ENCODE results near the gene KLF11.
"Not testable (repeated sequence)": the region's sequence is repeated elsewhere in the genome, so short reads cannot be mapped to it uniquely, and the experiment has no call there.

The KLF11 gene

GRCh38 chr2:10009811-10010781, 33.3 kb upstream of the KLF11 start:
- no peak for DNase-seq

GRCh38 chr2:10010861-10011605, 32.3 kb upstream of the KLF11 start:
- DNase-seq, result not testable (repeated sequence)

DNA sequence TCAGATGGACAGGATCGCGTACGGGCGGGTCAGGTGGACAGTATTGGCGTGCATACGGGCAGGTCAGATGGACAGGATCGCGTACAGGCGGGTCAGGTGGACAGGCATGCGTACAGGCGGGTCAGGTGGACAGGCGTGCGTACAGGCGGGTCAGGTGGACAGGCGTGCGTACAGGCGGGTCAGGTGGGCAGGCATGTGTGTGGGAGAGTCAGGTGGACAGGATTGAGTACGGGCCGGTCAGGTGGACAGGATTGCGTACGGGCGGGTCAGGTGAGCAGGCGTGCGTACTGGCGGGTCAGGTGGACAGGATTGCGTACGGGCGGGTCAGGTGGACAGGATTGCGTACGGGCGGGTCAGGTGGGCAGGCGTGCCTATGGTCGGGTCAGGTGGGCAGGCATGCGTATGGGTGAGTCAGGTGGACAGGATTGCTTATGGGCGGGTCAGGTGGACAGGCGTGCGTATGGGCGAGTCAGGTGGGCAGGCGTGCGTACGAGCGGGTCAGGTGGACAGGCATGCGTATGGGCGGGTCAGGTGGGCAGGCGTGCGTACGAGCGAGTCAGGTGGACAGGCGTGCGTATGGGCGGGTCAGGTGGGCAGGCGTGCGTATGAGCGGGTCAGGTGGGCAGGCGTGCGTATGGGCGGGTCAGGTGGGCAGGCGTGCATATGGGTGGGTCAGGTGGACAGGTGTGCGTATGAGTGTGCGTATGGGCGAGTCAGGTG, 31.6 kb upstream of the KLF11 start:
- DNase-seq, result not testable (repeated sequence)

GRCh38 chr2:10012366-10012962, 30.9 kb upstream of the KLF11 start:
- DNase-seq, result not testable (repeated sequence)

GRCh38 chr2:10012963-10013461, 30.3 kb upstream of the KLF11 start:
- DNase-seq, result no peak

DNA sequence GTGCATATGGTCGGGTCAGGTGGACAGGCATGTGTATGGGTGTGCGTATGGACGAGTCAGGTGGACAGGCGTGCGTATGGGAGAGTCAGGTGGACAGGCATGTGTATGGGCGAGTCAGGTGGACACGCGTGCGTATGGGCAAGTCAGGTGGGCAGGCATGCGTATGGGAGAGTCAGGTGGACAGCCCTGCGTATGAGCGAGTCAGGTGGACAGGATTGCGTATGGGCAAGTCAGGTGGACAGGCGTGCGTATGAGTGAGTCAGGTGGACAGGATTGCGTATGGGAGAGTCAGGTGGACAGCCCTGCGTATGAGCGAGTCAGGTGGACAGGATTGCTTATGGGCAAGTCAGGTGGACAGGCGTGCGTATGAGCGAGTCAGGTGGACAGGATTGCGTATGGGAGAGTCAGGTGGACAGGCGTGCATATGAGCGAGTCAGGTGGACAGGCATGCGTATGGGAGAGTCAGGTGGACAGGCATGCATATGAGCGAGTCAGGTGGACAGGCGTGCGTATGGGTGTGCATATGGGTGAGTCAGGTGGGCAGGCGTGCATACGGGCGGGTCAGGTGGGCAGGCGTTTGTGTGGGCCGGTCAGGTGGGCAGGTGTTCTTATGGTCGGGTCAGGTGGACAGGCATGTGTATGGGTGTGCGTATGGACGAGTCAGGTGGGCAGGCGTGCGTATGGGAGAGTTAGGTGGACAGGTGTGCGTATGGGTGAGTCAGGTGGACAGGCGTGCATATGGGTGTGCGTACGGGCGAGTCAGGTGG, 29.5 kb upstream of the KLF11 start:
- not testable (repeated sequence) for DNase-seq

DNA sequence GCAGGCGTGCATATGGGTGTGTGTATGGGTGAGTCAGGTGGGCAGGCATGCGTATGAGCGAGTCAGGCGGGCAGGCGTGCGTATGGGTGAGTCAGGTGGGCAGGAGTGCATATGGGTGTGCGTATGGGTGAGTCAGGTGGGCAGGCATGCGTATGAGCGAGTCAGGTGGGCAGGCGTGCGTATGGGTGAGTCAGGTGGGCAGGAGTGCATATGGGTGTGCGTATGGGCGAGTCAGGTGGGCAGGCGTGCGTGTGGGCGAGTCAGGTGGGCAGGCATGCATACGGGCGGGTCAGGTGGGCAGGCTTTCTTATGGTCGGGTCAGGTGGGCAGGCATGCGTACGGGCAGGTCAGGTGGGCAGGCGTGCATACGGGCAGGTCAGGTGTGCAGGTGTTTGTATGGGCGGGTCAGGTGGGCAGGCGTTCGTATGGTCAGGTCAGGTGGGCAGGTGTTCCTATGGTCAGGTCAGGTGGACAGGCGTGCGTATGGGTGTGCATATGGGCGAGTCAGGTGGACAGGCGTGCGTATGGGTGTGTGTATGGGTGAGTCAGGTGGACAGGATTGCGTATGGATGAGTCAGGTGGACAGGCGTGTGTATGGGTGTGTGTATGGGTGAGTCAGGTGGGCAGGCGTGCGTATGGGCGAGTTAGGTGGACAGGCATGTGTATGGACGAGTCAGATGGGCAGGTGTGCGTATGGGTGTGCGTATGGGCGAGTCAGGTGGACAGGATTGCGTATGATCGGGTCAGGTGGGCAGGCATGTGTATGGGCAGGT, 28.7 kb upstream of the KLF11 start:
- no peak for DNase-seq

- not testable (repeated sequence) for DNase-seq
Observed at GRCh38 chr2:10015376-10015989, 27.9 kb upstream of the KLF11 start.

DNA sequence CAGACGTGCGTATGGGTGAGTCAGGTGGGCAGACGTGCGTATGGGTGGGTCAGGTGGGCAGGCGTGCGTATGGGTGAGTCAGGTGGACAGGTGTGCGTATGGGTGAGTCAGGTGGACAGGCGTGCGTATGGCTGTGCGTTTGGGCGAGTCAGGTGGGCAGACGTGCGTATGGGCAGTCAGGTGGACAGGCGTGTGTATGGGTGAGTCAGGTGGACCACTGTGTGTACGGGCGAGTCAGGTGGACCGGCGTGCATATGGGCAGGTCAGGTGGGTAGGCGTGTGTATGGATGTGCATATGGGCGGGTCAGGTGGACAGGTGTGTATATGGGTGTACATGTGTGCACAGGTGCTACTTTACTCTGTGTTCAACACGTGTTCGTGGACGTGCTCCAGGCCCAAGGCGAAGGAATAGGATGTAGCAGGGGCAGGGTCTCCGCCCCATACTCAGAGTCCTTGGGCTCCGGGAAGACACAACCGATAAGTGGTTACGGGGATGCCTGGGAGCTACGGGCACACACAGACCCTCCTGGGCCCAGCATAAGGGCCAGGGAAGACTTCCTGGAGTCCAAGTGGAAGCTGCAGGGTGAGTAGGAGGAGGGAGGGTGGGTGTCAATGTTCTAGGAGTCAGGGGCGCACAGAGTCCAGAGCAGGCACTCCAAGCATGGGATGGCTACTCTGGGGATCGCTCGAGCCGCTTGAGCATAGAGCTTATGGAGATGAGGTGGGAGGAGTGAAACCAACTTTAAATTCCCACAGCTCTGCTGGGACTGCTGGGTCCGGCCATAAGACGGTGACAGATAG, 27.1 kb upstream of the KLF11 start:
- DNase-seq, result no peak

DNA sequence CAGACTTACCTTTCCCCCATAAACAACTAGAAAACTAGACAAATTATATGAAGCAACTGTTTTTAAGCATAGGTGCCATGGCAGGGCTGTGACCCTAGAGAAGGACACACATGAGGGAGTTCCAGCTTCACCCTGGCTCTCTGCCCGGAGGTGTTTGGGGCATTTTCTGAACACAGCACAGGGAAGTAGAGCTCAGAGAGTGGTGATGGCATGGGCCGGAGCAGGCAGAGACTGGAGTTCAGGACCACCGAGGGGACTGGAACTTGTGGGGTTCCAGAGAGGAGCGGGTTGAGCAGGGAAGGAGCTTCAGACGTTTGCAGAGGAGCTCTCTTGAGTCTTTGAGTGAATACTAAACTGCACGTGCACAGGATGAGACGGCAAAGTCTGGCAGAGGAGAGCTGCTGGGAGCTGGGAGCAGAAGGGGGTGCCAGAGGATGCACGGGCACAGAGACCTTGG, 26.5 kb upstream of the KLF11 start:
- DNase-seq, result no peak

GRCh38 chr2:10017313-10017941, 25.9 kb upstream of the KLF11 start:
- DNase-seq, result no peak

DNA sequence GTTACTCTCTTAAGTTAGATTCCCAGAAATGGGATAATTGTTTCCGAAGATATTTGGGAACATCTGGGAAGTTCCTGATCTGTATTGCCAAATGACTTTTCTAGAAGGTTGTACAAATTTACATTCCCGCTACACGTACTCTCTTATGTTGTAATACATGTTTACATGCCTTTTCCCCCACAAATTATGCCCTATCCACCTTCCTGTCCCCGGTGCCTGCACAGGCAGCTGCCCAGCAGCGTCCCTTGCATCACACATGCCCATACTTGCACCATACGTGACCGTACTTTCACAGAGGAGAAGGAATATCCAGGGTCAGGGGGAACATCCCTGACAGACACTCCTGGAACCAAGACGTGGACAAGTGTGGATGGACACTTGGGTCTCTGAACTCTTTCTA, 24.2 kb upstream of the KLF11 start:
- peak; percentile 30 for DNase-seq

GRCh38 chr2:10019602-10020400, 23.5 kb upstream of the KLF11 start:
- DNase-seq, result no peak

- no peak for DNase-seq
Observed at GRCh38 chr2:10022041-10022421, 21.3 kb upstream of the KLF11 start.

GRCh38 chr2:10022445-10022844, 20.9 kb upstream of the KLF11 start:
- no peak for DNase-seq

DNA sequence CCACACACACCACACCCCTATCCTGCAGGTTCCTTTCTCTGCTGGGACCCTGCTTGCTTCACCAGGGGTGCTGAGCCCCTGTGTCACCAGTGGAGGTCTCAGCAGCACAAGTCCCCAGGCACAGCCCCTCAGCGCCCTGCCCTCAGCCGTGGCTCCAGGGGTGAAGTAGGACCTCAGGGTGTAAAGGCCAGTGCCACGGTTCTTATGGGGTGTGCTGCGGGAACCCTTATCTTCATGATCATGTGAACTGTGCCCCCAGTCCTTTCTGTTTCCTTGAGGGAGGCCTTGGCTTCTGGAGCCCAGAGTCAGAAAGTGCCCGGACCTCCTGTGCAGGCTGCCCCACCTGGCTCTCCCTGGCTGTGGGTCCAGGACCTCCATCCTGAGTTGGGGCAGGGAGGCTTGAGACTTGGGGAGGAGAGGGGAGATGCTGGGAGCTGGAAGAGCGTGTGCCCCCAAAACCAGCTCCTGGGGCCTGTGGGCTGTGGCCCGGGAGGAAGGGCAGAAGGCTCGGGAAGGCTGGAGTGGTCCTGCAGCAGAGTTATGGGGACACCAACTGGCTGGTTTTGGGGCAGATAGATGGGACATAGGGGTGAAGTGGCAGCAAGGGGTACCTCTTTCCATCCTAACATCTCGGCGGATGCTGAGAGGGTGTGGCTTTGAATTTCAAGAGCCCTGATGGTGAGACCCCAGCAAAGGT, 20.2 kb upstream of the KLF11 start:
- DNase-seq, result no peak

GRCh38 chr2:10026940-10027569, 16.3 kb upstream of the KLF11 start:
- no peak for DNase-seq
